Peyer's patch (tissue), 4 donors: Measurements from ENCODE around the gene RPGR.

Source experiments
- POLR2A ChIP-seq, 2 donors: fragments of 450-650 bp; IDR thresholded peaks; one replicate each; pipeline ENCODE4 v1.5.1; 2017; ENCODE audit warnings: antibody characterized with exemption in 2 of 2, mild to moderate bottlenecking in 2 of 2, moderate library complexity in 2 of 2
- TF ChIP-seq, protein P1 (sequence below), 6 experiments: fragments of 450-650 bp in 4 of 6; fragments of 200-600 bp in 2 of 6; sonication (generic) in 1 of 6; IDR thresholded peaks; one replicate each; pipeline ENCODE4 v1.5.1; 2017 to 2019; ENCODE audit warnings: antibody characterized with exemption in 6 of 6, mild to moderate bottlenecking in 3 of 6, moderate library complexity in 1 of 6

DNA sequence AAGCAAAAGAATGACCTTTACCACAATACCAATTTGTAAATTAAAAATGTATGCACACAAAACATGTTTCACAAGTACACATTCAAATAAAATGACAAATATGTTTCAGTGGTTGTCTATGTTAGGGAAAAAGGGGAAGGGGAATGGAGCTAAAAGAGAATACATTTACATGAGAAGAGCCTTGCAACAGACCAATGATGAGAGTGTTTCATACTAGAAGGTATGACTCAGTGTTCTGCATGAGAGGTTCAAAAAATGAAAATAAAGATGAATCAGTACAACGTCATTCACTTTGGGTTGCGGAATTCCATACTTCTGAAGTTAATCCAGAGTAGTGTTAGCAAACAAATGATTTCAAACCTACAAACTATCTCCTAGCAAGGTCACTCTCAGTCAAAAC lies 51.7 kb downstream of the RPGR start:
- TF ChIP-seq POLR2A (IDR thresholded peaks at IDR 0.05), result no peak
- TF ChIP-seq, protein P1, sequence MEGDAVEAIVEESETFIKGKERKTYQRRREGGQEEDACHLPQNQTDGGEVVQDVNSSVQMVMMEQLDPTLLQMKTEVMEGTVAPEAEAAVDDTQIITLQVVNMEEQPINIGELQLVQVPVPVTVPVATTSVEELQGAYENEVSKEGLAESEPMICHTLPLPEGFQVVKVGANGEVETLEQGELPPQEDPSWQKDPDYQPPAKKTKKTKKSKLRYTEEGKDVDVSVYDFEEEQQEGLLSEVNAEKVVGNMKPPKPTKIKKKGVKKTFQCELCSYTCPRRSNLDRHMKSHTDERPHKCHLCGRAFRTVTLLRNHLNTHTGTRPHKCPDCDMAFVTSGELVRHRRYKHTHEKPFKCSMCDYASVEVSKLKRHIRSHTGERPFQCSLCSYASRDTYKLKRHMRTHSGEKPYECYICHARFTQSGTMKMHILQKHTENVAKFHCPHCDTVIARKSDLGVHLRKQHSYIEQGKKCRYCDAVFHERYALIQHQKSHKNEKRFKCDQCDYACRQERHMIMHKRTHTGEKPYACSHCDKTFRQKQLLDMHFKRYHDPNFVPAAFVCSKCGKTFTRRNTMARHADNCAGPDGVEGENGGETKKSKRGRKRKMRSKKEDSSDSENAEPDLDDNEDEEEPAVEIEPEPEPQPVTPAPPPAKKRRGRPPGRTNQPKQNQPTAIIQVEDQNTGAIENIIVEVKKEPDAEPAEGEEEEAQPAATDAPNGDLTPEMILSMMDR (IDR thresholded peaks at IDR 0.05), result no peak
